GM18511 (cell line): ENCODE data around the gene CALD1.

ENCODE experiments used
- ATAC-seq: cut with Tn5 transposase; IDR thresholded peaks from one replicate; pipeline ENCODE4 v1.9.1; 2021; ENCODE audit warnings: mild to moderate bottlenecking, moderate library complexity; ENCODE audit not compliant: unreplicated experiment

CALD1 gene

DNA sequence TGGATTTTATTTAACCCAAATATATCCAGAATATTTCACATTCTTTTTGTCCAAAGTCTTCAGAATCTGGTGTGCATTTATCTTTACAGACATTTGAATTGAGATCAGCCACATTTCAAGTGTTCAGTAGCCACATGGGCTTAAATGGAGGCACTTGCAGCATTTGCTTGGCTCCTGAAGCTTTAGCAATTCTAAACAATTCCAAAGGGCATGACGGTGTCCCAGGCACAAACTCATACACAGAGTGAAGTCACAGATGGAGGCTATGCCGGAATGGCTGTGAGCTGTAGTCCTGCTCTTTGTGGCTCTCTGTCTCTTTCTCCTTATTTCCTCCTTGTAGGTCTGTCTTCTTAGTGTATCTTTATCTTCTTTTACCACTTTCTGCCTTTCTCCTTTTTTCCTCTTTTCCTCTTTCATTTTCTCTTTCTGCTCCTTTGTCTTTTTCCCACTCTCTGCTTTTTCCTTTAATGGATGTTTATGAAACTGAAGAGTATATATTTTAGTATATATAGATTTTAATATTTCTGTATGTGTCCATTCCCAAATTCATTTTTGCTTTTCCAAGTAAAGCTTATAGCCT is 214.5 kb downstream of the CALD1 start:
- no peak for ATAC-seq

DNA sequence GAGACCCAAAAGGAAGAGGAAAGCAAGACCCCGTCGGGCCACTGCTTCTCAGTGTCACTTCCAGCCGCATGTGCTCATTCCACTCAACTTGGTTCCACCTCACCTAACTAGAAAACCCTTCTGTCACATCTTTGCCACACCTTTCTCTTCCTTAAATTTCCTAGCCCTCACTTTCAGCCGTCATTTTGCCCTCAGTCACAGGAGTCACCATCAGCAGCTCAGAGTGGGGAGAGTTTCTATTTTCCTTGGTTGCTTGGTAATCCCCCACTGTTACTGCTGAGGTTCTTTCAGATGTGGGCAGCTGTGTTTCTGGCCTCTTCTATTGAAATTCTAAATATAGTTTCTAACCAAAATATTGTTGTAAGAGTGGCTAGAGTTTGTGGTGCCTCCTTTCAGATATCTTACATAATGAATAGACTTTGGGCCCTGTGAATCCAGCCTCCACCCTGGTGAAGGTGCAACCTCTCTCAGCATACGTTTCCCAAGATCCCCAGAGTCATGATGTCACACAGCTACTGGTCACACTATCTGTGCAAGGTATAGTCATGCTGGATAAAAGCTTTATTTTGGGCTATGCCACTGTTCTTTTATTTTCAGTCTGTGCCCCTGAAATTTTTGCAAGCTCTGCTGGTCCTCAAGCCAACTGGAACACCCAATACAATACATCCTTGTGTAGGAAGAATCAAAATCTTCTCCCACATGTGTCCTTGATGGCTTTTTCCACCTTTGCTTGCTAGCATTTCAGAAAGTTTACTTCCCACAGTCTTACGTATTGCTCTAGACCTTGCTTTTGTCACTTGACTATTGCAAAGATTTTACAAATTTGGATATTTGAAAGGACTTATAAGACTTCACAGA is 216.0 kb downstream of the CALD1 start:
- peak; percentile 44 for ATAC-seq

- peak; percentile 50 for ATAC-seq
These were observed 216.7 kb downstream of the CALD1 start for GRCh38 chr7:134996097-134996550.

DNA sequence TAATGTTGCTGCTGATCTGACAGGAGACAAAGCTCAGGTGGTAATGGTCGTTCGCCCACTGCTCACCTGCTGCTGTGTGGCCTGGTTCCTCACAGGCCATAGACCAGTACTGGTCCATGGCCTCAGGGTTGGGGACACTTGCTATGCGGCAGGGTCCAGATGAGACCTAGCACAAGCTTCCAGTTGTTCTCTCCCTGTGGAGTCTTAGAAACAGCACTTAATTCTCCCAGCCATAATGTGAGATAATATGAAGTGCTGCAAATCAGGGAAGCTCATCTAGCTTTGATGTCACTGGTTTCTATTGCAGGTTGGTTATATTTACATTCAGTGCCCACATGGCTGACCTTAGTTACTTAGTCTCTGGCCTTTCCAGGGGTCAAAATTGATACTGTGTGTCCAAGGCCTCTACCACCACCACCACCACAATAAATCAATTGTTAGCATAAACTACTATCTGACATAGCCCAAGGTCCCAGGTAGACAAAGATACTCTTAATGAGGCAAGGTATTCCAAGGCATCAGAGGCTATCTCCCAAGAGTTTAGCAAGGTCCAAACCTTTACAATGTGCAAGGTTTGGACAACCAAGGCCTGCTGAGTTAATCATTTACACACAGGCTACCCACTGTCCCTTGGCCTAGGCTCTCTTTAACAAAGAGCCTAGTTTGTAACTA is 217.9 kb downstream of the CALD1 start:
- no peak for ATAC-seq

- no peak for ATAC-seq
These were observed 219.7 kb downstream of the CALD1 start for GRCh38 chr7:134999136-134999535.

- no peak for ATAC-seq
These were observed 222.1 kb downstream of the CALD1 start for GRCh38 chr7:135001390-135002165.

DNA sequence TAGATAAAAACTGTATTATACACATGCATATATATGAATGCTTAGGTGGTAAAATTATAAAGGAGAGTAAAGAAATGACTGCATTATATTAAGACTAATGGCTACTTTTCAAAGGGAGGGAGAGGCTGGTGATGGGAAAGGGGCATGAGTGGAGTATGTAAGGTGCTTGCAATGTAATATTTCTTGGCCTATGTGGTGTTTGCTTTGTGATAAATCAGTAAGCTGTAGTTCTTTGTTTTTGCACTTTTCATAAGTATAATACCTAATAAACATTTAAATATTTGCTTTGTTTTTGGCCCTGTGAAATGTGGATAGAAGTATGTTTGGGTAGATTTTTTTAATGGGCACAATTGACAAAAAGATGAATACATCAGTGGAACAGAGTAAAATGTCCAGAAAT is 232.8 kb downstream of the CALD1 start:
- ATAC-seq, result no peak
